K562 (cell line): Measurements from ENCODE around the gene MRPL41. TPM values are rescaled to one million over a fixed set of nuclear protein-coding genes. Genes with fewer than 3 reads are reported as not detected.

Source experiments
- ATAC-seq: fragments of 200-7000 bp; cut with Tn5 transposase; 3 replicates; pipeline ENCODE4 v1.9.1; 2020; ENCODE audit warnings: moderate library complexity
- BruUV-seq: library from RNA; stranded (reverse); fragments of 400-500 nt; replicated peaks from 2 replicates; lab custom pipeline; 2021; lab: Mats Ljungman, UMichigan
- CTCF ChIA-PET: fragments of 300-600 bp; formaldehyde crosslinking; extraction: SDS; loops from one replicate; lab custom pipeline; 2021; ENCODE audit warnings: low intra/inter-chr PET ratio; lab: Yijun Ruan, JAX
- POLR2A ChIA-PET: fragments of 300-600, 350-650 bp; sonication (Branson Sonifier 250); formaldehyde crosslinking; extraction: SDS; loops from one replicate; lab custom pipeline; 2021; ENCODE audit warnings: antibody characterized with exemption, inconsistent platforms; lab: Yijun Ruan, JAX
- DNase-seq, 4 experiments: peaks; one replicate each; pipeline versions ENCODE4 v3.0.0 to v3.0.0-alpha.2; 2011 to 2018; ENCODE audit warnings: low spot score in 3 of 4, mixed read lengths in 3 of 4; ENCODE audit errors: extremely low read depth in 1 of 4
- FAIRE-seq: peaks from 2 replicates; lab custom pipeline; 2011; peaks lifted over from hg19 to GRCh38; lab: Jason Lieb, UNC
- H2AFZ ChIP-seq: 2 replicates; pipeline ENCODE4 v1.6.0; 2011; ENCODE audit warnings: low read depth, low read length, control low read depth, inconsistent platforms
- H3K27ac ChIP-seq: fragments of 200-600 bp; 3 replicates; pipeline ENCODE4 v1.8.0; 2011; ENCODE audit warnings: low read depth, mild to moderate bottlenecking, control low read depth, inconsistent platforms, low read length, moderate library complexity, mixed read lengths; ENCODE audit errors: extremely low read depth
- H3K27me3 ChIP-seq, 2 experiments: fragments of 300-600 bp in 1 of 2; 2 replicates in 1 of 2; 3 replicates in 1 of 2; pipeline versions ENCODE4 v1.6.0 to v1.8.0; 2011; ENCODE audit warnings: inconsistent platforms in 2 of 2, low read length in 2 of 2, mild to moderate bottlenecking in 1 of 2, mixed read lengths in 1 of 2, moderate library complexity in 1 of 2; ENCODE audit not compliant: control insufficient read depth in 2 of 2, insufficient read depth in 2 of 2
- H3K36me3 ChIP-seq: fragments of 300-600 bp; 3 replicates; pipeline ENCODE4 v1.8.0; 2011; ENCODE audit warnings: mild to moderate bottlenecking, low read length, inconsistent platforms; ENCODE audit not compliant: control insufficient read depth, insufficient read depth
- H3K4me1 ChIP-seq, 2 experiments: fragments of 200-600 bp in 1 of 2; replicated peaks in 1 of 2; 2 replicates in 1 of 2; 3 replicates in 1 of 2; pipeline versions ENCODE4 v1.5.1 to v1.8.0; 2011; ENCODE audit warnings: inconsistent platforms in 2 of 2, low read length in 2 of 2, mild to moderate bottlenecking in 1 of 2, mixed read lengths in 1 of 2, moderate library complexity in 1 of 2; ENCODE audit not compliant: control insufficient read depth in 2 of 2, insufficient read depth in 2 of 2
- H3K4me2 ChIP-seq: 2 replicates; pipeline ENCODE4 v1.6.1; 2011; ENCODE audit warnings: low read length, control low read depth, inconsistent platforms, mixed read lengths; ENCODE audit not compliant: insufficient read depth
- H3K4me3 ChIP-seq: fragments of 200-600 bp; sonication (generic), shearing (Covaris generic); 2 replicates; pipeline ENCODE4 v1.5.1; 2016; ENCODE audit warnings: control low read depth, inconsistent platforms
- H3K79me2 ChIP-seq: fragments of 200-600 bp; 3 replicates; pipeline ENCODE4 v1.8.0; 2011; ENCODE audit warnings: low read length, inconsistent platforms; ENCODE audit not compliant: control insufficient read depth, insufficient read depth
- H3K9ac ChIP-seq, 2 experiments: 2 replicates each; pipeline versions ENCODE4 v1.6.0 to v1.6.1; 2011; ENCODE audit warnings: low read depth in 2 of 2, low read length in 2 of 2, control low read depth in 1 of 2, inconsistent platforms in 1 of 2, mild to moderate bottlenecking in 1 of 2, mixed read lengths in 1 of 2; ENCODE audit not compliant: insufficient read depth in 1 of 2
- H3K9me1 ChIP-seq: one replicate; pipeline ENCODE4 v1.6.0; 2011; ENCODE audit warnings: inconsistent platforms, mild to moderate bottlenecking, low read length, moderate library complexity; ENCODE audit not compliant: control insufficient read depth, insufficient read depth
- H3K9me3 ChIP-seq: replicated peaks from 2 replicates; pipeline ENCODE4 v1.5.1; 2011; ENCODE audit warnings: low read depth, low read length, inconsistent platforms; ENCODE audit not compliant: control insufficient read depth, insufficient read depth
- H4K20me1 ChIP-seq: replicated peaks from 2 replicates; pipeline ENCODE4 v1.6.1; 2011; ENCODE audit warnings: low read length, inconsistent platforms, mixed read lengths; ENCODE audit not compliant: control insufficient read depth, insufficient read depth
- HDAC6 ChIP-seq: IDR thresholded peaks from 2 replicates; pipeline ENCODE4 v1.6.1; 2012; ENCODE audit warnings: low read depth, mild to moderate bottlenecking, control low read depth, inconsistent platforms, low read length, moderate library complexity
- HEY1 ChIP-seq: fragments of 250-450 bp; sonication (Bioruptor Pico); IDR thresholded peaks from 2 replicates; pipeline ENCODE4 v1.5.0; 2020; ENCODE audit warnings: mild to moderate bottlenecking, moderate library complexity, borderline replicate concordance
- HNRNPK ChIP-seq: fragments of 200-400 bp; formaldehyde crosslinking; IDR thresholded peaks from one replicate; pipeline ENCODE4 v1.6.1; 2018; ENCODE audit warnings: mild to moderate bottlenecking, low read depth, low read length; ENCODE audit not compliant: poor library complexity, severe bottlenecking
- IFI16 ChIP-seq: fragments of 250-450 bp; sonication (Bioruptor Pico); IDR thresholded peaks from 2 replicates; pipeline ENCODE4 v2.1.2; 2022; ENCODE audit warnings: mild to moderate bottlenecking, inconsistent platforms
- NFE2L1 ChIP-seq: fragments of 450-650 bp; IDR thresholded peaks from 2 replicates; pipeline ENCODE4 v1.6.1; 2016; ENCODE audit warnings: missing genetic modification characterization, low read depth, mild to moderate bottlenecking, missing compliant biosample characterization, moderate library complexity, borderline replicate concordance
- RAD21 ChIP-seq, 2 experiments: fragments of 250-450 bp in 1 of 2; fragments of 450-650 bp in 1 of 2; sonication (Bioruptor Pico) in 1 of 2; formaldehyde crosslinking in 1 of 2; IDR thresholded peaks in 1 of 2; conservative IDR thresholded peaks in 1 of 2; 2 replicates each; pipeline versions ENCODE4 v1.4.0 to v1.8.0; 2020 to 2022; ENCODE audit warnings: mild to moderate bottlenecking in 2 of 2, moderate library complexity in 1 of 2
- SMAD4 ChIP-seq: fragments of 250-450 bp; sonication (Bioruptor Pico); conservative IDR thresholded peaks from 2 replicates; pipeline ENCODE4 v1.8.0; 2021; ENCODE audit warnings: inconsistent platforms, mild to moderate bottlenecking, moderate library complexity
- SOX6 ChIP-seq: fragments of 450-650 bp; IDR thresholded peaks from 2 replicates; pipeline ENCODE4 v1.6.1; 2014; ENCODE audit warnings: mild to moderate bottlenecking
- TFAM ChIP-seq: fragments of 250-450 bp; sonication (Bioruptor Pico); conservative IDR thresholded peaks from 2 replicates; pipeline ENCODE4 v1.5.0; 2021; ENCODE audit warnings: mild to moderate bottlenecking, moderate library complexity
- ZNF143 ChIP-seq: sonication (generic); formaldehyde crosslinking; IDR thresholded peaks from 2 replicates; pipeline ENCODE4 v1.9.0; 2022; ENCODE audit warnings: mild to moderate bottlenecking, missing genetic modification reagents
- ZNF583 ChIP-seq: fragments of 250-450 bp; sonication (Bioruptor Pico); IDR thresholded peaks from 2 replicates; pipeline ENCODE4 v1.4.0; 2020
- WGBS: fragments of 100-300 bp; shearing (Covaris generic); methylation state at CpG from one replicate; pipeline ENCODE4 v1.1.6; 2016; ENCODE audit warnings: low coverage, mixed read lengths; ENCODE audit not compliant: insufficient coverage; ENCODE audit errors: missing lambda C conversion rate; 5-methylcytosine and 5-hydroxymethylcytosine counted together
- in situ Hi-C: fragments of 300-500 bp; cut with MboI; formaldehyde crosslinking; loops from 4 replicates; pipeline ENCODE4 v1.15.0; 2018; ENCODE audit warnings: inconsistent platforms, mixed read lengths
- intact Hi-C: fragments of 100-400 bp; cut with micrococcal nuclease; formaldehyde crosslinking; loops from 2 replicates; pipeline ENCODE4 v1.14.2; 2022
- polyA plus RNA-seq, 8 experiments: library from polyadenylated mRNA; depleted of rRNA in 4 of 8; stranded (reverse) in 5 of 8; unstranded in 3 of 8; fragments of >200 nt; fragmentation: Nextera tagmentation in 2 of 8; fragmentation: Illumina TruSeq in 1 of 8; extraction: Ambion mirVana in 2 of 8; extraction: Trizol in 1 of 8; gene quantifications; 2 replicates each; pipeline versions ENCODE4 v1.2.1 to v1.2.3, GENCODE V29; 2011 to 2014; ENCODE audit warnings: inconsistent platforms in 1 of 8, missing spikeins in 1 of 8
- total RNA-seq, 7 experiments: library from RNA; depleted of rRNA in 6 of 7; stranded (reverse); fragments of >200 nt in 6 of 7; fragmentation: Illumina TruSeq in 2 of 7; extraction: Trizol in 2 of 7; gene quantifications; 2 replicates each; pipeline versions ENCODE4 v1.2.1 to v1.2.3, GENCODE V29; 2011 to 2021; ENCODE audit warnings: low replicate concordance in 1 of 7
- TF ChIP-seq, protein P1 (sequence below), 2 experiments: fragments of 200-800 bp in 1 of 2; sonication (Bioruptor generic) in 1 of 2; sonication (generic) in 1 of 2; formaldehyde crosslinking in 1 of 2; IDR thresholded peaks in 1 of 2; conservative IDR thresholded peaks in 1 of 2; 2 replicates each; pipeline versions ENCODE4 v1.5.0 to v1.6.1; 2016 to 2020; ENCODE audit warnings: missing compliant biosample characterization in 1 of 2, missing genetic modification characterization in 1 of 2, missing genetic modification reagents in 1 of 2
- TF ChIP-seq, protein P2 (sequence below): fragments of 450-650 bp; formaldehyde crosslinking; IDR thresholded peaks from 2 replicates; pipeline ENCODE4 v1.4.0; 2020; ENCODE audit warnings: mild to moderate bottlenecking, moderate library complexity

Gene MRPL41
- total and polyA plus RNA-seq, 9 of the 15 experiments (the other 6 are each of a cell fraction or from before 2014, with no cell fraction given): 2.6 to 259 (median 21.6) TPM

- no peak for DNase-seq
- in situ Hi-C loops: no loop called here
- intact Hi-C loops: loop anchor here (10.0 kb wide), 1 partner anchor 117 kb away; no protein-coding TSS in a partner anchor
These were observed 6.4 kb downstream of the MRPL41 start for GRCh38 chr9:137558127-137558526.

More at GRCh38 chr9:137558127-137558526, 6.4 kb downstream of the MRPL41 start:
- ChIA-PET CTCF (no interaction called here), POLR2A (interaction anchor here (0.7 kb wide), 1 partner anchor 149 kb away, joined by 3 read pairs; no protein-coding TSS in a partner anchor)
- peaks cover 5% of the 10 kb centered on the region; the same call in 1 of the 2 replicates for H4K20me1 ChIP-seq
- FAIRE-seq (no peak), ATAC-seq (no peak)
- H3K9me1 ChIP-seq: no peaks in the 10 kb centered on the region
- H3K4me3 ChIP-seq: no peak overlapping the region
- H3K9me3 ChIP-seq: no peaks in the 10 kb centered on the region
- no TSS peak for BruUV-seq
- peaks cover 82% of the 10 kb centered on the region for H3K36me3 ChIP-seq
- H3K9ac ChIP-seq: no peak overlapping the region
- H3K4me1 ChIP-seq: peaks cover 2 to 5% of the 10 kb centered on the region in 2 experiments; a peak in 3 of 5 replicates
- H3K4me2 ChIP-seq: no peak overlapping the region
- H2AFZ ChIP-seq: no peak overlapping the region
- no peak overlapping the region for H3K27ac ChIP-seq
- H3K27me3 ChIP-seq: no peaks in the 10 kb centered on the region
- TF ChIP-seq SMAD4 (CRISPR knock-in tag) (no peak), SOX6 (no peak), IFI16 (CRISPR knock-in tag) (no peak), HDAC6 (no peak), ZNF583 (no peak), HNRNPK (no peak), ZNF143 (CRISPR knock-in tag) (no peak), NFE2L1 (tag) (no peak), TFAM (CRISPR knock-in tag) (no peak), RAD21 (CRISPR knock-in tag; conservative IDR thresholded peaks at IDR 0.05 in 1 of 2, IDR thresholded peaks at IDR 0.05 in 1 of 2) (no peak), HEY1 (CRISPR knock-in tag) (no peak)
- TF ChIP-seq, protein P1, sequence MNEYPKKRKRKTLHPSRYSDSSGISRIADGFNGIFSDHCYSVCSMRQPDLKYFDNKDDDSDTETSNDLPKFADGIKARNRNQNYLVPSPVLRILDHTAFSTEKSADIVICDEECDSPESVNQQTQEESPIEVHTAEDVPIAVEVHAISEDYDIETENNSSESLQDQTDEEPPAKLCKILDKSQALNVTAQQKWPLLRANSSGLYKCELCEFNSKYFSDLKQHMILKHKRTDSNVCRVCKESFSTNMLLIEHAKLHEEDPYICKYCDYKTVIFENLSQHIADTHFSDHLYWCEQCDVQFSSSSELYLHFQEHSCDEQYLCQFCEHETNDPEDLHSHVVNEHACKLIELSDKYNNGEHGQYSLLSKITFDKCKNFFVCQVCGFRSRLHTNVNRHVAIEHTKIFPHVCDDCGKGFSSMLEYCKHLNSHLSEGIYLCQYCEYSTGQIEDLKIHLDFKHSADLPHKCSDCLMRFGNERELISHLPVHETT (CRISPR knock-in tag; conservative IDR thresholded peaks at IDR 0.05 in 1 of 2, IDR thresholded peaks at IDR 0.05 in 1 of 2): no peak
- TF ChIP-seq, protein P2, sequence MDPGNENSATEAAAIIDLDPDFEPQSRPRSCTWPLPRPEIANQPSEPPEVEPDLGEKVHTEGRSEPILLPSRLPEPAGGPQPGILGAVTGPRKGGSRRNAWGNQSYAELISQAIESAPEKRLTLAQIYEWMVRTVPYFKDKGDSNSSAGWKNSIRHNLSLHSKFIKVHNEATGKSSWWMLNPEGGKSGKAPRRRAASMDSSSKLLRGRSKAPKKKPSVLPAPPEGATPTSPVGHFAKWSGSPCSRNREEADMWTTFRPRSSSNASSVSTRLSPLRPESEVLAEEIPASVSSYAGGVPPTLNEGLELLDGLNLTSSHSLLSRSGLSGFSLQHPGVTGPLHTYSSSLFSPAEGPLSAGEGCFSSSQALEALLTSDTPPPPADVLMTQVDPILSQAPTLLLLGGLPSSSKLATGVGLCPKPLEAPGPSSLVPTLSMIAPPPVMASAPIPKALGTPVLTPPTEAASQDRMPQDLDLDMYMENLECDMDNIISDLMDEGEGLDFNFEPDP (CRISPR knock-in tag): no peak
- H3K79me2 ChIP-seq: peaks cover 4% of the 10 kb centered on the region; the same call in 2 of the 3 replicates
- 98% methylated on average over 3 of the region's 4 CpGs for WGBS
